ENCODE results near the gene MSANTD2.

Gene MSANTD2

GRCh38 chr11:124769806-124770774, 30.1 kb downstream of the MSANTD2 start:
- DNase-seq, result no peak

- DNase-seq, result no peak
Observed at GRCh38 chr11:124768914-124769313, 31.3 kb downstream of the MSANTD2 start.

- no peak for DNase-seq
Observed at GRCh38 chr11:124766156-124766555, 34.0 kb downstream of the MSANTD2 start.

GRCh38 chr11:124763156-124763947, 36.9 kb downstream of the MSANTD2 start:
- DNase-seq, result peak; percentile 90

GRCh38 chr11:124762624-124763155, 37.5 kb downstream of the MSANTD2 start:
- DNase-seq, result no peak

- peak; percentile 67 for DNase-seq
Observed at GRCh38 chr11:124762105-124762623, 38.0 kb downstream of the MSANTD2 start, which contains the start of gene ESAM. TSS of gene ESAM (minus strand) at chr11:124762290. CDS start at chr11:124762154, 136 bp downstream.

- DNase-seq, result no peak
Observed at GRCh38 chr11:124761301-124762104, 38.7 kb downstream of the MSANTD2 start.

GRCh38 chr11:124760806-124761205, 39.4 kb downstream of the MSANTD2 start:
- DNase-seq, result no peak

- no peak for DNase-seq
Observed at GRCh38 chr11:124760205-124760652, 40.0 kb downstream of the MSANTD2 start.

GRCh38 chr11:124759266-124760204, 40.7 kb downstream of the MSANTD2 start:
- no peak for DNase-seq

GRCh38 chr11:124758355-124759265, 41.6 kb downstream of the MSANTD2 start:
- DNase-seq, result peak; percentile 68

GRCh38 chr11:124757320-124757719, 42.9 kb downstream of the MSANTD2 start:
- no peak for DNase-seq

GRCh38 chr11:124756753-124757227, 43.4 kb downstream of the MSANTD2 start:
- DNase-seq, result no peak

GRCh38 chr11:124756033-124756752, 44.0 kb downstream of the MSANTD2 start:
- DNase-seq, result no peak

GRCh38 chr11:124754710-124755109, 45.5 kb downstream of the MSANTD2 start:
- DNase-seq, result no peak

GRCh38 chr11:124754309-124754708, 45.9 kb downstream of the MSANTD2 start:
- DNase-seq, result no peak

- no peak for DNase-seq
Observed at GRCh38 chr11:124753624-124754023, 46.6 kb downstream of the MSANTD2 start.

- DNase-seq, result no peak
Observed at GRCh38 chr11:124753205-124753604, 47.0 kb downstream of the MSANTD2 start.

Data from stimulated activated CD4-positive, alpha-beta T cell treated with anti-CD3 and anti-CD28 coated beads, Interleukin-4, amount 100 ng/mL, for 1 hour (primary cell).